ENCODE measurements around the gene VSIG10L2.
"Not testable (repeated sequence)": the region's sequence is repeated elsewhere in the genome, so short reads cannot be mapped to it uniquely, and the experiment has no call there.

The VSIG10L2 gene

GRCh38 chr11:125945797-125946520 lies at the start of gene VSIG10L2:
Gene VSIG10L2, plus strand, starts transcription at chr11:125946044. Its CDS starts 12 bp downstream, at chr11:125946056.
- Mint-ChIP-seq H3K4me3 (no peak within 1 kb of the TSS), H3K27me3 (peaks cover 17% of the 10 kb centered on the region)
- CTCF ChIA-PET, result interaction anchor here (1.2 kb wide), 2 partner anchors 248 to 258 kb away, joined by 3 to 4 read pairs; no protein-coding TSS in a partner anchor

GRCh38 chr11:125901872-125902271 lies 44.0 kb upstream of the VSIG10L2 start:
- DNase-seq, result no peak
- Mint-ChIP-seq H3K27ac (no peak overlapping the region), H3K27me3 (peaks cover 39% of the 10 kb centered on the region), H3K36me3 (peaks cover 38% of the 10 kb centered on the region), H3K4me3 (peak overlapping the region; percentile 94), H3K4me1 (peaks cover 38% of the 10 kb centered on the region), H3K9me3 (no peaks in the 10 kb centered on the region)
- CTCF ChIA-PET, result no interaction called here

More at GRCh38 chr11:125945797-125946520, at the start of gene VSIG10L2:
- Mint-ChIP-seq H3K9me3 (no peaks in the 10 kb centered on the region), H3K36me3 (no peaks in the 10 kb centered on the region), H3K4me1 (peaks cover 7% of the 10 kb centered on the region), H3K27ac (no peak within 1 kb of the TSS)
- DNase-seq, result no peak

- peaks cover 33% of the 10 kb centered on the region for H3K4me1 Mint-ChIP-seq
- DNase-seq, result no peak
- peak overlapping the region; percentile 94 for H3K4me3 Mint-ChIP-seq
- peaks cover 39% of the 10 kb centered on the region for H3K27me3 Mint-ChIP-seq
- H3K9me3 Mint-ChIP-seq, result no peaks in the 10 kb centered on the region
- H3K27ac Mint-ChIP-seq, result peak overlapping the region; percentile 90
- peaks cover 37% of the 10 kb centered on the region for H3K36me3 Mint-ChIP-seq
- CTCF ChIA-PET, result interaction anchor here (1.1 to 1.3 kb wide), 3 partner anchors 15 to 20 kb away, joined by 3 read pairs; no protein-coding TSS in a partner anchor
These were observed 43.4 kb upstream of the VSIG10L2 start for GRCh38 chr11:125902277-125902926.

GRCh38 chr11:125902927-125903710 lies 42.7 kb upstream of the VSIG10L2 start, which contains the start of gene PUS3:
Gene PUS3, minus strand, starts transcription at chr11:125903206. Its CDS starts 6,922 bp downstream, at chr11:125896284.
- H3K9me3 Mint-ChIP-seq, result no peaks in the 10 kb centered on the region
- H3K4me1 Mint-ChIP-seq, result peaks cover 27% of the 10 kb centered on the region
- H3K27ac Mint-ChIP-seq, result peak within 1 kb of the TSS; percentile 90
- peak; percentile 92 for DNase-seq
- CTCF ChIA-PET, result interaction anchor here (1.1 to 1.3 kb wide), 3 partner anchors 14 to 19 kb away, joined by 3 read pairs; no protein-coding TSS in a partner anchor
- peaks cover 31% of the 10 kb centered on the region for H3K36me3 Mint-ChIP-seq
- peak within 1 kb of the TSS; percentile 94 for H3K4me3 Mint-ChIP-seq
- peaks cover 39% of the 10 kb centered on the region for H3K27me3 Mint-ChIP-seq

GRCh38 chr11:125903711-125904659 lies 41.9 kb upstream of the VSIG10L2 start, which contains the start of gene DDX25:
Gene DDX25, plus strand, starts transcription at chr11:125904508. Its CDS starts 10 bp downstream, at chr11:125904518.
- H3K4me3 Mint-ChIP-seq, result peak within 1 kb of the TSS; percentile 94
- H3K4me1 Mint-ChIP-seq, result peaks cover 27% of the 10 kb centered on the region
- no peaks in the 10 kb centered on the region for H3K9me3 Mint-ChIP-seq
- peak; percentile 57 for DNase-seq
- peak within 1 kb of the TSS; percentile 90 for H3K27ac Mint-ChIP-seq
- peaks cover 39% of the 10 kb centered on the region for H3K27me3 Mint-ChIP-seq
- CTCF ChIA-PET, result interaction anchor here (1.1 to 1.3 kb wide), 3 partner anchors 13 to 19 kb away, joined by 3 read pairs; no protein-coding TSS in a partner anchor
- H3K36me3 Mint-ChIP-seq, result peaks cover 31% of the 10 kb centered on the region

GRCh38 chr11:125904678-125905077 lies 41.2 kb upstream of the VSIG10L2 start:
- H3K27me3 Mint-ChIP-seq, result peaks cover 40% of the 10 kb centered on the region
- H3K9me3 Mint-ChIP-seq, result no peaks in the 10 kb centered on the region
- peaks cover 27% of the 10 kb centered on the region for H3K4me1 Mint-ChIP-seq
- peaks cover 24% of the 10 kb centered on the region for H3K36me3 Mint-ChIP-seq
- no peak for DNase-seq
- peak overlapping the region; percentile 63 for H3K4me3 Mint-ChIP-seq
- CTCF ChIA-PET, result no interaction called here
- no peak overlapping the region for H3K27ac Mint-ChIP-seq

- Mint-ChIP-seq H3K4me1 (no peaks in the 10 kb centered on the region), H3K9me3 (no peaks in the 10 kb centered on the region), H3K36me3 (no peaks in the 10 kb centered on the region), H3K27ac (no peak overlapping the region), H3K27me3 (peaks cover 31% of the 10 kb centered on the region), H3K4me3 (no peak overlapping the region)
- CTCF ChIA-PET, result interaction anchor here (1.3 kb wide), 1 partner anchor 283 kb away, joined by 6 read pairs; no protein-coding TSS in a partner anchor
- no peak for DNase-seq
These were observed 35.5 kb upstream of the VSIG10L2 start for GRCh38 chr11:125910226-125910849.

- H3K36me3 Mint-ChIP-seq, CTCF ChIA-PET, H3K4me1 Mint-ChIP-seq, H3K27ac Mint-ChIP-seq, H3K4me3 Mint-ChIP-seq, H3K9me3 Mint-ChIP-seq, DNase-seq: not testable (repeated sequence)
- H3K27me3 Mint-ChIP-seq, result peaks cover 24% of the 10 kb centered on the region
These were observed 31.2 kb upstream of the VSIG10L2 start for GRCh38 chr11:125914601-125915000.

- Mint-ChIP-seq H3K27me3 (peaks cover 21% of the 10 kb centered on the region), H3K4me1 (no peaks in the 10 kb centered on the region), H3K4me3 (no peak overlapping the region), H3K9me3 (no peaks in the 10 kb centered on the region), H3K36me3 (no peaks in the 10 kb centered on the region), H3K27ac (no peak overlapping the region)
- CTCF ChIA-PET, result interaction anchor here (0.5 to 1.1 kb wide), 6 partner anchors 11 to 271 kb away, joined by 3 read pairs; partner anchors contain the start of gene PUS3
- DNase-seq, result no peak
These were observed 29.0 kb upstream of the VSIG10L2 start for GRCh38 chr11:125916683-125917347.

- no peak overlapping the region for H3K27ac Mint-ChIP-seq
- CTCF ChIA-PET, result interaction anchor here (1.0 to 1.1 kb wide), 2 partner anchors 23 to 121 kb away, joined by 3 read pairs; no protein-coding TSS in a partner anchor
These were observed 27.6 kb upstream of the VSIG10L2 start for GRCh38 chr11:125918140-125918840.

GRCh38 chr11:125921042-125921441 lies 24.8 kb upstream of the VSIG10L2 start:
- CTCF ChIA-PET, result interaction anchor here (0.7 to 3.4 kb wide), 5 partner anchors 18 to 280 kb away, joined by 3 to 11 read pairs (median 3); partner anchors contain the start of gene PUS3
- H3K9me3 Mint-ChIP-seq, result no peaks in the 10 kb centered on the region
- H3K27me3 Mint-ChIP-seq, result peaks cover 24% of the 10 kb centered on the region
- H3K4me3 Mint-ChIP-seq, result no peak overlapping the region
- no peaks in the 10 kb centered on the region for H3K4me1 Mint-ChIP-seq
- H3K27ac Mint-ChIP-seq, result no peak overlapping the region
- H3K36me3 Mint-ChIP-seq, result no peaks in the 10 kb centered on the region
- no peak for DNase-seq

More at GRCh38 chr11:125918140-125918840, 27.6 kb upstream of the VSIG10L2 start:
- H3K4me3 Mint-ChIP-seq, result no peak overlapping the region
- peaks cover 15% of the 10 kb centered on the region for H3K27me3 Mint-ChIP-seq
- no peaks in the 10 kb centered on the region for H3K9me3 Mint-ChIP-seq
- DNase-seq, result no peak
- no peaks in the 10 kb centered on the region for H3K4me1 Mint-ChIP-seq
- no peaks in the 10 kb centered on the region for H3K36me3 Mint-ChIP-seq

Measured in activated naive CD4-positive, alpha-beta T cell treated with anti-CD3 and anti-CD28 coated beads, Interleukin-2, amount 10 ng/mL, durations not matched to agents 7 days and 5 days (primary cell).